ENCODE data around the gene CD247. TPM values are rescaled to one million over a fixed set of nuclear protein-coding genes. Genes with fewer than 3 reads are reported as not detected.

The CD247 gene
- total and polyA plus RNA-seq, 9 of the 15 experiments (the other 6 are each of a cell fraction or from before 2014, with no cell fraction given) = 0.08 to 0.42 (median 0.28) TPM; not detected in 5

DNA sequence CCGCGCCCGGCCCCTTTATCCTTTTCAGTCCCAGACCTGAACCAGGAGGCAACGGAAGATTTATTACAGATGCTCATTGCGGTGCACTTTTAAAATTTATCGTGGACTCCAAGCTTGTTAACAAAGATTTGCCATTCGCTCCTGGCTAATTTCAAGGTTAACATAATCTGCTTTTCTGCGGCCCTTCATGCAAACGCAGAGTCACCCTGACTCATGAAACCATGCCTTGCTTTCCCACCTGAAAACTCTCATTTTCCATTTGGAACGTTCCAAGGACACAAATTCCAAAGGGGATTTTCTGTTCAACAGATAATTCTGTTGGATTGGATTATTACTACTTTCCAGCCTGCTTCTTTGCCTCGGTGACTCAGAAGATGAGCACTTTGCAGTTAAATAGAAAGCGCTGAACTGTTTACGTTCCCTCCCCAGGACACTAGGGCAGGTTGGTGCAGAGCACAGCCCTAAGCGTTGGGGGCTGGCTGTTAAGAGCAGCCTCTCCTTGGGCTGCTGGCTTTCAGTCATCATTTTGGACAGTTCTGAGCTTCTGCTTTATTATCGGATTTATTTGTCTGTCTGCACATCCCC lies 51.1 kb downstream of the CD247 start (continued):
- TF ChIP-seq MAFK (IDR thresholded peaks at IDR 0.05; ENCODE audit: low read length) (peak; percentile 35; the same call in 1 of the 2 replicates), TFAM (CRISPR knock-in tag; conservative IDR thresholded peaks at IDR 0.05) (no peak), MAFG (tag; conservative IDR thresholded peaks at IDR 0.05) (peak; percentile 60), BMI1 (IDR thresholded peaks at IDR 0.05; ENCODE audit: low read length) (0 out of 2 replicates have a peak, but pooled peaks have one; percentile 10)
- TF ChIP-seq, protein P1, sequence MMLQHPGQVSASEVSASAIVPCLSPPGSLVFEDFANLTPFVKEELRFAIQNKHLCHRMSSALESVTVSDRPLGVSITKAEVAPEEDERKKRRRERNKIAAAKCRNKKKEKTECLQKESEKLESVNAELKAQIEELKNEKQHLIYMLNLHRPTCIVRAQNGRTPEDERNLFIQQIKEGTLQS (IDR thresholded peaks at IDR 0.05) = no peak
- TF ChIP-seq, protein P1 (CRISPR knock-in tag; conservative IDR thresholded peaks at IDR 0.05) = no peak

DNA sequence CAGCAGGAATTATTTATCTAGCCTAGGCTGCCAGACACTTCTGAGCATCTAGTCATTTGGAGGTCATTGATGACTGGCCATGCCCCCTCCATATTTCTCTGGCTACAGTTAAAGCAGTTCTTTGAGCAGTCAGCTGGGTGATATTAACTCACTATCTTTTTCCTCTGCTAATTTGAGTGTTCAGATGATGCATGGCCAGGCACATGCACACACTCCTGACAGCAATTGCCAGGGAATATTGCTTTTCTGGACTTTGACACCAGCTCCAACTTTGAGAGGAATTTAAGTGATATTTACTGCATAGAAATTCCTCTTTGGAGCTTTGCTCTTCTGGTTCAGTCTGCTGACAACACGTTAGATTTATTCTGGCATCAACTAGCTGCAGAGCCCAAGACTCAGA lies 52.6 kb downstream of the CD247 start:
- H4K20me1 ChIP-seq (replicated peaks; ENCODE audit: control insufficient read depth, insufficient read depth, low read length) = no peaks in the 10 kb centered on the region
- intact Hi-C loops (cut with micrococcal nuclease) (no loop called here), in situ Hi-C loops (cut with MboI) (no loop called here)
- H3K36me3 ChIP-seq (ENCODE audit: control insufficient read depth, insufficient read depth, low read length) = no peaks in the 10 kb centered on the region
- H3K9me1 ChIP-seq (ENCODE audit: control insufficient read depth, insufficient read depth, low read length) = no peaks in the 10 kb centered on the region
- ATAC-seq (no peak), FAIRE-seq (no peak), DNase-seq (ENCODE audit: extremely low read depth in 1 of 4, low spot score in 3 of 4) (no peak)
- H3K9ac ChIP-seq (ENCODE audit: insufficient read depth in 1 of 2, low read depth in 2 of 2, low read length in 2 of 2) = no peak overlapping the region
- BruUV-seq (replicated peaks) = no TSS peak
- 18% methylated on average over 1 of the region's 1 CpG for WGBS (ENCODE audit: insufficient coverage, low coverage, missing lambda C conversion rate)
- H3K79me2 ChIP-seq (ENCODE audit: control insufficient read depth, insufficient read depth, low read length) = no peaks in the 10 kb centered on the region
- no peak overlapping the region for H2AFZ ChIP-seq (ENCODE audit: low read depth, low read length)
- ChIA-PET POLR2A (interaction anchor here (0.6 to 1.8 kb wide), 9 partner anchors 8 to 374 kb away, joined by 3 to 6 read pairs (median 4); no protein-coding TSS in a partner anchor), CTCF (ENCODE audit: low intra/inter-chr PET ratio) (no interaction called here)
- H3K4me2 ChIP-seq (ENCODE audit: insufficient read depth, low read length) = no peak overlapping the region
- H3K27me3 ChIP-seq (ENCODE audit: control insufficient read depth in 2 of 2, insufficient read depth in 2 of 2, low read length in 2 of 2) = peaks cover 10 to 29% of the 10 kb centered on the region in 2 experiments; a peak in 4 of 5 replicates
- H3K27ac ChIP-seq (ENCODE audit: extremely low read depth, low read depth, low read length) = no peak overlapping the region
- no peaks in the 10 kb centered on the region for H3K9me3 ChIP-seq (replicated peaks; ENCODE audit: control insufficient read depth, insufficient read depth, low read depth, low read length)
- peaks cover 4% of the 10 kb centered on the region in 2 experiments; a peak in 3 of 5 replicates for H3K4me1 ChIP-seq (replicated peaks in 1 of 2; ENCODE audit: control insufficient read depth in 2 of 2, insufficient read depth in 2 of 2, low read length in 2 of 2)
- no peak overlapping the region for H3K4me3 ChIP-seq
- TF ChIP-seq FOXJ2 (tag; IDR thresholded peaks at IDR 0.05) (no peak), ZNF778 (CRISPR knock-in tag; IDR thresholded peaks at IDR 0.05) (no peak), KAT7 (CRISPR knock-in tag; IDR thresholded peaks at IDR 0.05; ENCODE audit: borderline replicate concordance) (no peak), NCOA2 (IDR thresholded peaks at IDR 0.05; ENCODE audit: partially characterized antibody in 2 of 2) (no peak), JUND (IDR thresholded peaks at IDR 0.05; ENCODE audit: borderline replicate concordance, low read depth, low read length) (no peak), JUND (tag; IDR thresholded peaks at IDR 0.05; ENCODE audit: borderline replicate concordance, low read depth, low read length) (no peak), ZNF561 (CRISPR knock-in tag; conservative IDR thresholded peaks at IDR 0.05) (no peak), SMARCC2 (IDR thresholded peaks at IDR 0.05; ENCODE audit: low read depth) (no peak), LEF1 (IDR thresholded peaks at IDR 0.05) (no peak)
- TF ChIP-seq, protein P2, sequence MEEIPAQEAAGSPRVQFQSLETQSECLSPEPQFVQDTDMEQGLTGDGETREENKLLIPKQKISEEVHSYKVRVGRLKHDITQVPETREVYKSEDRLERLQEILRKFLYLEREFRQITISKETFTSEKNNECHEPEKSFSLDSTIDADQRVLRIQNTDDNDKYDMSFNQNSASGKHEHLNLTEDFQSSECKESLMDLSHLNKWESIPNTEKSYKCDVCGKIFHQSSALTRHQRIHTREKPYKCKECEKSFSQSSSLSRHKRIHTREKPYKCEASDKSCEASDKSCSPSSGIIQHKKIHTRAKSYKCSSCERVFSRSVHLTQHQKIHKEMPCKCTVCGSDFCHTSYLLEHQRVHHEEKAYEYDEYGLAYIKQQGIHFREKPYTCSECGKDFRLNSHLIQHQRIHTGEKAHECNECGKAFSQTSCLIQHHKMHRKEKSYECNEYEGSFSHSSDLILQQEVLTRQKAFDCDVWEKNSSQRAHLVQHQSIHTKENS (CRISPR knock-in tag; IDR thresholded peaks at IDR 0.05) = no peak
- TF ChIP-seq, protein P3, sequence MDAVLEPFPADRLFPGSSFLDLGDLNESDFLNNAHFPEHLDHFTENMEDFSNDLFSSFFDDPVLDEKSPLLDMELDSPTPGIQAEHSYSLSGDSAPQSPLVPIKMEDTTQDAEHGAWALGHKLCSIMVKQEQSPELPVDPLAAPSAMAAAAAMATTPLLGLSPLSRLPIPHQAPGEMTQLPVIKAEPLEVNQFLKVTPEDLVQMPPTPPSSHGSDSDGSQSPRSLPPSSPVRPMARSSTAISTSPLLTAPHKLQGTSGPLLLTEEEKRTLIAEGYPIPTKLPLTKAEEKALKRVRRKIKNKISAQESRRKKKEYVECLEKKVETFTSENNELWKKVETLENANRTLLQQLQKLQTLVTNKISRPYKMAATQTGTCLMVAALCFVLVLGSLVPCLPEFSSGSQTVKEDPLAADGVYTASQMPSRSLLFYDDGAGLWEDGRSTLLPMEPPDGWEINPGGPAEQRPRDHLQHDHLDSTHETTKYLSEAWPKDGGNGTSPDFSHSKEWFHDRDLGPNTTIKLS (IDR thresholded peaks at IDR 0.05; ENCODE audit: borderline replicate concordance, low read depth) = no peak
